PC-3 (cell line): ENCODE data around the gene CCDC91.

ENCODE experiments used
- EZH2 ChIP-seq: fragments of 300-600 bp; sonication (generic); IDR thresholded peaks from one replicate; pipeline ENCODE4 v1.6.1; 2017; ENCODE audit warnings: antibody characterized with exemption, mild to moderate bottlenecking, low read length; ENCODE audit not compliant: unreplicated experiment
- TF ChIP-seq, protein P1 (sequence below): fragments of 300-600 bp; sonication (generic); conservative IDR thresholded peaks from 2 replicates; pipeline ENCODE4 v1.5.1; 2017; ENCODE audit warnings: antibody characterized with exemption, low read depth, mild to moderate bottlenecking, low read length

DNA sequence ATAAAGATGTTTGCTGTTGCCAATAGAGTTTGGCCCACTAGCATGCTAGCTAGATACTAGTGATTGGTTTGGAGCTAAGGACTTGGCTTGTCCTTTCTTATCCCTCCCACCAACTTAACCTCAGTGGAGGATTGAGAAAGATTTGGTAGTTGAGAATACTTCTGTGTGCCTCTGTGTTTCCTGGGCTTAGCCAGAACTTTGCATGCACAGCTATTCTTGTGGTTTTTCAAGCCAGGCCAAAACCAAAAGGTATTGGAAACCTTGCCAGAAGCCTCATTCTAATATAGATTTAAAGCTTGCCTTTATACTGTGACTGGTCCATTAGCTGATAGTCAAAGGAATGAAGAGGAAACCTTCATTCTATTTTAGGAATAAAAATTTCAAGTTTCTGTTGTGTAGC lies 188.5 kb downstream of the CCDC91 start:
- TF ChIP-seq, protein P1, sequence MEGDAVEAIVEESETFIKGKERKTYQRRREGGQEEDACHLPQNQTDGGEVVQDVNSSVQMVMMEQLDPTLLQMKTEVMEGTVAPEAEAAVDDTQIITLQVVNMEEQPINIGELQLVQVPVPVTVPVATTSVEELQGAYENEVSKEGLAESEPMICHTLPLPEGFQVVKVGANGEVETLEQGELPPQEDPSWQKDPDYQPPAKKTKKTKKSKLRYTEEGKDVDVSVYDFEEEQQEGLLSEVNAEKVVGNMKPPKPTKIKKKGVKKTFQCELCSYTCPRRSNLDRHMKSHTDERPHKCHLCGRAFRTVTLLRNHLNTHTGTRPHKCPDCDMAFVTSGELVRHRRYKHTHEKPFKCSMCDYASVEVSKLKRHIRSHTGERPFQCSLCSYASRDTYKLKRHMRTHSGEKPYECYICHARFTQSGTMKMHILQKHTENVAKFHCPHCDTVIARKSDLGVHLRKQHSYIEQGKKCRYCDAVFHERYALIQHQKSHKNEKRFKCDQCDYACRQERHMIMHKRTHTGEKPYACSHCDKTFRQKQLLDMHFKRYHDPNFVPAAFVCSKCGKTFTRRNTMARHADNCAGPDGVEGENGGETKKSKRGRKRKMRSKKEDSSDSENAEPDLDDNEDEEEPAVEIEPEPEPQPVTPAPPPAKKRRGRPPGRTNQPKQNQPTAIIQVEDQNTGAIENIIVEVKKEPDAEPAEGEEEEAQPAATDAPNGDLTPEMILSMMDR, result no peak
- TF ChIP-seq EZH2, result no peak
